Breast epithelium (tissue), 3 donors: Measurements from ENCODE around the gene COL17A1.

Experiments
- POLR2A ChIP-seq: fragments of 450-650 bp; IDR thresholded peaks from one replicate; pipeline ENCODE4 v1.6.1; 2016; ENCODE audit warnings: antibody characterized with exemption, mild to moderate bottlenecking, moderate library complexity
- TF ChIP-seq, protein P1 (sequence below), 3 donors: fragments of 450-650 bp; IDR thresholded peaks; one replicate each; pipeline ENCODE4 v1.5.1; 2016 to 2017; ENCODE audit warnings: antibody characterized with exemption in 3 of 3, mild to moderate bottlenecking in 3 of 3, moderate library complexity in 3 of 3

- no peak for TF ChIP-seq POLR2A
- TF ChIP-seq, protein P1, sequence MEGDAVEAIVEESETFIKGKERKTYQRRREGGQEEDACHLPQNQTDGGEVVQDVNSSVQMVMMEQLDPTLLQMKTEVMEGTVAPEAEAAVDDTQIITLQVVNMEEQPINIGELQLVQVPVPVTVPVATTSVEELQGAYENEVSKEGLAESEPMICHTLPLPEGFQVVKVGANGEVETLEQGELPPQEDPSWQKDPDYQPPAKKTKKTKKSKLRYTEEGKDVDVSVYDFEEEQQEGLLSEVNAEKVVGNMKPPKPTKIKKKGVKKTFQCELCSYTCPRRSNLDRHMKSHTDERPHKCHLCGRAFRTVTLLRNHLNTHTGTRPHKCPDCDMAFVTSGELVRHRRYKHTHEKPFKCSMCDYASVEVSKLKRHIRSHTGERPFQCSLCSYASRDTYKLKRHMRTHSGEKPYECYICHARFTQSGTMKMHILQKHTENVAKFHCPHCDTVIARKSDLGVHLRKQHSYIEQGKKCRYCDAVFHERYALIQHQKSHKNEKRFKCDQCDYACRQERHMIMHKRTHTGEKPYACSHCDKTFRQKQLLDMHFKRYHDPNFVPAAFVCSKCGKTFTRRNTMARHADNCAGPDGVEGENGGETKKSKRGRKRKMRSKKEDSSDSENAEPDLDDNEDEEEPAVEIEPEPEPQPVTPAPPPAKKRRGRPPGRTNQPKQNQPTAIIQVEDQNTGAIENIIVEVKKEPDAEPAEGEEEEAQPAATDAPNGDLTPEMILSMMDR (IDR thresholded peaks at IDR 0.05), result no peak
Observed at GRCh38 chr10:104032144-104032775, 53.4 kb downstream of the COL17A1 start.
